ENCODE results near the gene CKAP5. TPM values are rescaled to one million over a fixed set of nuclear protein-coding genes. Genes with fewer than 3 reads are reported as not detected.

The CKAP5 gene
- total RNA-seq, 1 donor from 2014 or later: 247 TPM

DNA sequence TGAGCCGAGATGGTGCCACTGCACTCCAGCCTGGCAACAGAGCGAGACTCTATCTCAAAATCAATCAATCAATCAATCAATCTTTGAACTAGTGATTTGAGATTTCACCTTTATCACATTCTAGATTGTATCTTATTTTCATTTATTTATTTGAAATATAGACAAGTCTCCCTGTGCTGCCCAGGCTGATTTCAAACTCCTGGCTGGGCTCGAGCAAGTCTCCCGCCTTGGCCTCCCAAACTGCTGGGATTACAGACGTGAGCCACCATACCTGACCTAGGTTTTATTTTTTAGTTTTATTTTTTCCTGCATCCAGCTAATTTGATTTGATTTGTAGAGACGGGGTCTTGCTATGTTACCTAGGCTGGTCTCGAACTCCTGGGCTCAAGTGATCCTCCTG, 109.9 kb downstream of the CKAP5 start:
- no peaks in the 10 kb centered on the region for H3K9me3 ChIP-seq (ENCODE audit: low read depth)
- no peak overlapping the region for H3K27ac ChIP-seq
- H3K36me3 ChIP-seq: no peaks in the 10 kb centered on the region
- Mint-ChIP-seq H3K4me1 (no peaks in the 10 kb centered on the region), H3K4me3 (no peak overlapping the region), H3K36me3 (peaks cover 1% of the 10 kb centered on the region), H3K27me3 (ENCODE audit: insufficient read depth, low read depth) (no peaks in the 10 kb centered on the region), H3K9me3 (no peaks in the 10 kb centered on the region), H3K27ac (no peak overlapping the region)
- H3K79me2 ChIP-seq (ENCODE audit: low read depth): no peaks in the 10 kb centered on the region
- H3K4me2 ChIP-seq: no peak overlapping the region
- TF ChIP-seq, protein P1, sequence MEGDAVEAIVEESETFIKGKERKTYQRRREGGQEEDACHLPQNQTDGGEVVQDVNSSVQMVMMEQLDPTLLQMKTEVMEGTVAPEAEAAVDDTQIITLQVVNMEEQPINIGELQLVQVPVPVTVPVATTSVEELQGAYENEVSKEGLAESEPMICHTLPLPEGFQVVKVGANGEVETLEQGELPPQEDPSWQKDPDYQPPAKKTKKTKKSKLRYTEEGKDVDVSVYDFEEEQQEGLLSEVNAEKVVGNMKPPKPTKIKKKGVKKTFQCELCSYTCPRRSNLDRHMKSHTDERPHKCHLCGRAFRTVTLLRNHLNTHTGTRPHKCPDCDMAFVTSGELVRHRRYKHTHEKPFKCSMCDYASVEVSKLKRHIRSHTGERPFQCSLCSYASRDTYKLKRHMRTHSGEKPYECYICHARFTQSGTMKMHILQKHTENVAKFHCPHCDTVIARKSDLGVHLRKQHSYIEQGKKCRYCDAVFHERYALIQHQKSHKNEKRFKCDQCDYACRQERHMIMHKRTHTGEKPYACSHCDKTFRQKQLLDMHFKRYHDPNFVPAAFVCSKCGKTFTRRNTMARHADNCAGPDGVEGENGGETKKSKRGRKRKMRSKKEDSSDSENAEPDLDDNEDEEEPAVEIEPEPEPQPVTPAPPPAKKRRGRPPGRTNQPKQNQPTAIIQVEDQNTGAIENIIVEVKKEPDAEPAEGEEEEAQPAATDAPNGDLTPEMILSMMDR (IDR thresholded peaks at IDR 0.05): no peak
- no peak for TF ChIP-seq EZH2 (IDR thresholded peaks at IDR 0.05)
- TF ChIP-seq EZH2phosphoT487 (IDR thresholded peaks at IDR 0.05): no peak
- H4K20me1 ChIP-seq (ENCODE audit: low read depth): no peaks in the 10 kb centered on the region
- H3K4me1 ChIP-seq: no peaks in the 10 kb centered on the region
- no peaks in the 10 kb centered on the region for H3K27me3 ChIP-seq
- no peak overlapping the region for H2AFZ ChIP-seq (replicated peaks)
- peaks cover 3% of the 10 kb centered on the region for H3F3A ChIP-seq (ENCODE audit: low read depth)
- H3K4me3 ChIP-seq: no peak overlapping the region
- H3K9ac ChIP-seq: no peak overlapping the region
- DNase-seq (ENCODE audit: low spot score): no peak

DNA sequence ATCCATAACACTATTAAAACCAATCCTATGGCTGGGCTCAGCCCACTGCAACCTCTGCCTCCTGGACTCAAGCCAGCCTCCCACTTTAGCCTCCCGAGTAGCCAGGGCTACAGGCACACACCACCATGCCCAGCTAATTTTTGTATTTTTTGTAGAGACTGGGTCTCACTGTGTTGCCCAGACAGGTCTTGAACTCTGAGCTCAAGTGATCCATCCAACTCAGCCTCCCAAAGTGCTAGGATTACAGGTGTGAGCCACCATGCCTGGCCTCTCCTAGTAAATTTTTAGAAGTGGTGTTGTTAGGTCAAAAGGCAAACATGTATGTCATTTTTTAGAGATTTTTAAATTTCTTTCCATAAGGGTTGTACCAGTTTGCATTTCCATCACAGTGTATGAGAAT, 112.8 kb downstream of the CKAP5 start:
- H3F3A ChIP-seq (ENCODE audit: low read depth): no peaks in the 10 kb centered on the region
- no peak overlapping the region for H3K4me2 ChIP-seq
- H4K20me1 ChIP-seq (ENCODE audit: low read depth): no peaks in the 10 kb centered on the region
- no peak overlapping the region for H3K4me3 Mint-ChIP-seq
- H3K27me3 Mint-ChIP-seq (ENCODE audit: insufficient read depth, low read depth): no peaks in the 10 kb centered on the region
- DNase-seq (ENCODE audit: low spot score): no peak
- no peaks in the 10 kb centered on the region for H3K9me3 Mint-ChIP-seq
- H3K4me3 ChIP-seq: no peak overlapping the region
- TF ChIP-seq EZH2 (IDR thresholded peaks at IDR 0.05): no peak
- TF ChIP-seq, protein P1 (IDR thresholded peaks at IDR 0.05): no peak
- TF ChIP-seq EZH2phosphoT487 (IDR thresholded peaks at IDR 0.05): no peak
- H3K4me1 Mint-ChIP-seq: no peaks in the 10 kb centered on the region
- H3K27ac ChIP-seq: no peak overlapping the region
- H3K36me3 Mint-ChIP-seq: no peaks in the 10 kb centered on the region
- H3K4me1 ChIP-seq: no peaks in the 10 kb centered on the region
- no peak overlapping the region for H3K27ac Mint-ChIP-seq
- no peak overlapping the region for H2AFZ ChIP-seq (replicated peaks)
- H3K9ac ChIP-seq: no peak overlapping the region
- no peaks in the 10 kb centered on the region for H3K79me2 ChIP-seq (ENCODE audit: low read depth)
- no peaks in the 10 kb centered on the region for H3K9me3 ChIP-seq (ENCODE audit: low read depth)
- no peaks in the 10 kb centered on the region for H3K36me3 ChIP-seq
- H3K27me3 ChIP-seq: no peaks in the 10 kb centered on the region

DNA sequence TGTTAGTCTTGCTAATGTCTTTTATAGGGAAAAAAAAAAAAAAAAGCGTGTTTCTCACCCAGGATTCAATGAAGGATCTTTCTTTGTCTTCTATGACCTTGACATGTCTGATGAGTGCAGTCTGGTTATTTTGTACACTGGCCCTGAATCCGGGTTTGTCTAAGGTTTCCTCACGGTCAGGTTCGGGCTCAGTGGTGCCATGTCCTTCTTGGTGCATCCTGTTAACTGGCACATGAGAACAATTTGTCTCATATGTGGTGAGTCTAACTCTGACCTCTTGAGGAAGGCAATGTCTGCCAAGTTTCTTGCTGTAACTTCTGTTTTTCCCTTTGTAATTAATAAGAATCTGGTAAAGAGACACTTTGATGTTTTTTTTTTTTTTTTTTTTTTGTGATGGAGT, 114.5 kb downstream of the CKAP5 start:
- H3K27ac Mint-ChIP-seq: no peak overlapping the region
- no peak overlapping the region for H3K4me2 ChIP-seq

More for the DNA sequence above, 114.5 kb downstream of the CKAP5 start:
- TF ChIP-seq EZH2 (IDR thresholded peaks at IDR 0.05): no peak
- no peak for TF ChIP-seq EZH2phosphoT487 (IDR thresholded peaks at IDR 0.05)
- TF ChIP-seq, protein P1 (IDR thresholded peaks at IDR 0.05): no peak
- Mint-ChIP-seq H3K4me3 (no peak overlapping the region), H3K36me3 (no peaks in the 10 kb centered on the region), H3K27me3 (ENCODE audit: insufficient read depth, low read depth) (no peaks in the 10 kb centered on the region), H3K4me1 (no peaks in the 10 kb centered on the region), H3K9me3 (no peaks in the 10 kb centered on the region)
- H3K4me3 ChIP-seq: no peak overlapping the region
- DNase-seq (ENCODE audit: low spot score): no peak
- H3K9me3 ChIP-seq (ENCODE audit: low read depth): no peaks in the 10 kb centered on the region
- H3K36me3 ChIP-seq: no peaks in the 10 kb centered on the region
- no peaks in the 10 kb centered on the region for H3K27me3 ChIP-seq
- no peaks in the 10 kb centered on the region for H3F3A ChIP-seq (ENCODE audit: low read depth)
- H2AFZ ChIP-seq (replicated peaks): no peak overlapping the region
- H3K27ac ChIP-seq: no peak overlapping the region
- H3K9ac ChIP-seq: no peak overlapping the region
- H3K79me2 ChIP-seq (ENCODE audit: low read depth): no peaks in the 10 kb centered on the region
- no peaks in the 10 kb centered on the region for H3K4me1 ChIP-seq
- no peaks in the 10 kb centered on the region for H4K20me1 ChIP-seq (ENCODE audit: low read depth)

Data from neural progenitor cell (in vitro differentiated cells).